ENCODE results near the gene TMEM213.

DNA sequence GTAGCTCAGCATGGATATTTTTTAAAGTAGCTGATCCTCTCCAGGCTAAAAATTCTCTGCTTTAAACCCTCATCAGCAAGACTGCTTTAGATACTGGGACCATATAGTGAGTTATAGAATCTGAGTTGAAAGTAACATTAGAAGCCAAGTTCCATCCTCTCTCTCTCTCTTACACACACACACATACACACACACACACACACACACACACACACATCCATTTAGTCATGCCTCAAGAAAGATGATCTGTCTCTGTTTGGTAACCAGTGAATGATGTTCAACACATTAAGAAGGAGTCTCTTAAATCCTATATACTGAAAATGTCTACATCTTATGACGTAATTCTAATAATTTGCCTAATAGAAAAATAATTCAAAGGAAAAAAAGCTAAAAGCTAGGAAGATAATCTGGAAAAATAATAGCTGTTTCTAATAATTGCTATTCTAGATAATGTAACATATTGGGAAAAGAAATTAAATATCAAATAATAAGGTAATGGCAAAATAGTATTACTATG lies 17.1 kb downstream of the TMEM213 start:
- TF ChIP-seq, protein P1, sequence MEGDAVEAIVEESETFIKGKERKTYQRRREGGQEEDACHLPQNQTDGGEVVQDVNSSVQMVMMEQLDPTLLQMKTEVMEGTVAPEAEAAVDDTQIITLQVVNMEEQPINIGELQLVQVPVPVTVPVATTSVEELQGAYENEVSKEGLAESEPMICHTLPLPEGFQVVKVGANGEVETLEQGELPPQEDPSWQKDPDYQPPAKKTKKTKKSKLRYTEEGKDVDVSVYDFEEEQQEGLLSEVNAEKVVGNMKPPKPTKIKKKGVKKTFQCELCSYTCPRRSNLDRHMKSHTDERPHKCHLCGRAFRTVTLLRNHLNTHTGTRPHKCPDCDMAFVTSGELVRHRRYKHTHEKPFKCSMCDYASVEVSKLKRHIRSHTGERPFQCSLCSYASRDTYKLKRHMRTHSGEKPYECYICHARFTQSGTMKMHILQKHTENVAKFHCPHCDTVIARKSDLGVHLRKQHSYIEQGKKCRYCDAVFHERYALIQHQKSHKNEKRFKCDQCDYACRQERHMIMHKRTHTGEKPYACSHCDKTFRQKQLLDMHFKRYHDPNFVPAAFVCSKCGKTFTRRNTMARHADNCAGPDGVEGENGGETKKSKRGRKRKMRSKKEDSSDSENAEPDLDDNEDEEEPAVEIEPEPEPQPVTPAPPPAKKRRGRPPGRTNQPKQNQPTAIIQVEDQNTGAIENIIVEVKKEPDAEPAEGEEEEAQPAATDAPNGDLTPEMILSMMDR (conservative IDR thresholded peaks at IDR 0.05) = no peak
- TF ChIP-seq EZH2 (IDR thresholded peaks at IDR 0.05; ENCODE audit: low read depth) = no peak
